ENCODE results near the gene KRT6C.

The KRT6C gene

GRCh38 chr12:52444647-52445595 is 28.7 kb downstream of the KRT6C start:
- ChIA-PET POLR2A (no interaction called here), CTCF (interaction anchor here (1.3 kb wide), 1 partner anchor 10 kb away, joined by 3 read pairs; no protein-coding TSS in a partner anchor)
- no peak for TF ChIP-seq CTCF (IDR thresholded peaks at IDR 0.05; ENCODE audit: insufficient read depth, low read length, missing control alignments)
- DNase-seq (ENCODE audit: low read depth, low spot score), result no peak
- H3K4me3 ChIP-seq (ENCODE audit: low read depth, low read length), result no peak overlapping the region

- no peak overlapping the region for H3K4me3 ChIP-seq (ENCODE audit: low read depth, low read length)
- ChIA-PET CTCF (no interaction called here), POLR2A (no interaction called here)
- DNase-seq (ENCODE audit: low read depth, low spot score), result no peak
- TF ChIP-seq CTCF (IDR thresholded peaks at IDR 0.05; ENCODE audit: insufficient read depth, low read length, missing control alignments), result no peak
Observed at GRCh38 chr12:52443966-52444365, 29.6 kb downstream of the KRT6C start.

- DNase-seq (ENCODE audit: low read depth, low spot score), result peak; percentile 70
- TF ChIP-seq CTCF (IDR thresholded peaks at IDR 0.05; ENCODE audit: insufficient read depth, low read length, missing control alignments), result peak; percentile 30
- no peak overlapping the region for H3K4me3 ChIP-seq (ENCODE audit: low read depth, low read length)
- ChIA-PET POLR2A (no interaction called here), CTCF (interaction anchor here (0.7 to 1.1 kb wide), 5 partner anchors 11 to 428 kb away, joined by 3 to 4 read pairs (median 3); no protein-coding TSS in a partner anchor)
Observed at GRCh38 chr12:52442600-52443061, 31.0 kb downstream of the KRT6C start.

GRCh38 chr12:52441320-52441911 is 32.2 kb downstream of the KRT6C start:
- no peak for DNase-seq (ENCODE audit: low read depth, low spot score)
- no peak for TF ChIP-seq CTCF (IDR thresholded peaks at IDR 0.05; ENCODE audit: insufficient read depth, low read length, missing control alignments)
- H3K4me3 ChIP-seq (ENCODE audit: low read depth, low read length), result no peak overlapping the region
- ChIA-PET CTCF (interaction anchor here (1.0 to 1.9 kb wide), 6 partner anchors 45 to 429 kb away, joined by 3 to 7 read pairs (median 4); no protein-coding TSS in a partner anchor), POLR2A (interaction anchor here (0.6 kb wide), 1 partner anchor 10 kb away, joined by 5 read pairs; no protein-coding TSS in a partner anchor)

GRCh38 chr12:52440821-52441319 is 32.7 kb downstream of the KRT6C start:
- no peak overlapping the region for H3K4me3 ChIP-seq (ENCODE audit: low read depth, low read length)
- DNase-seq (ENCODE audit: low read depth, low spot score), result peak; percentile 34
- CTCF ChIA-PET, result interaction anchor here (1.0 to 1.9 kb wide), 5 partner anchors 45 to 425 kb away, joined by 3 to 7 read pairs (median 4); no protein-coding TSS in a partner anchor

More at GRCh38 chr12:52440821-52441319, 32.7 kb downstream of the KRT6C start:
- TF ChIP-seq CTCF (IDR thresholded peaks at IDR 0.05; ENCODE audit: insufficient read depth, low read length, missing control alignments), result no peak
- POLR2A ChIA-PET, result interaction anchor here (0.6 kb wide), 1 partner anchor 10 kb away, joined by 5 read pairs; no protein-coding TSS in a partner anchor
